Measurements from ENCODE around the gene SHOC1. TPM values are rescaled to one million over a fixed set of nuclear protein-coding genes. Genes with fewer than 3 reads are reported as not detected.

The SHOC1 gene
- total RNA-seq, 1 experiment from 2014 or later = 1.1 TPM

- Histone ChIP-seq H3K36me3 (ENCODE audit: control insufficient read depth in 1 of 2, insufficient read depth in 2 of 2, low read length in 2 of 2) (no peaks in the 10 kb centered on the region), H3K27ac (ENCODE audit: low read depth, low read length) (no peak overlapping the region), H3K9ac (ENCODE audit: low read length) (no peak overlapping the region), H3K9me3 (ENCODE audit: control insufficient read depth in 1 of 2, insufficient read depth in 1 of 2, low read depth in 1 of 2, low read length in 2 of 2) (no peaks in the 10 kb centered on the region), H2AFZ (ENCODE audit: low read depth, low read length, poor library complexity, severe bottlenecking) (no peak overlapping the region), H3K4me3 (replicated peaks in 1 of 2; ENCODE audit: low read depth in 1 of 2, low read length in 2 of 2) (no peak overlapping the region), H3K27me3 (ENCODE audit: insufficient read depth, low read length) (no peaks in the 10 kb centered on the region), H3K4me2 (ENCODE audit: low read length) (no peak overlapping the region), H3K9me2 (ENCODE audit: insufficient read depth) (no peaks in the 10 kb centered on the region), H3K79me2 (ENCODE audit: insufficient read depth, low read length) (no peaks in the 10 kb centered on the region), H4K20me1 (ENCODE audit: insufficient read depth) (no peaks in the 10 kb centered on the region), H3K4me1 (ENCODE audit: control insufficient read depth in 1 of 2, insufficient read depth in 2 of 2, low read length in 2 of 2) (peaks cover 0 to 6% of the 10 kb centered on the region in 2 experiments; a peak in 1 of 4 replicates)
- intact Hi-C loops (cut with micrococcal nuclease) = no loop called here
- TF ChIP-seq EZH2phosphoT487 (IDR thresholded peaks at IDR 0.05; ENCODE audit: borderline replicate concordance) (no peak), SRF (IDR thresholded peaks at IDR 0.05; ENCODE audit: low read depth) (no peak)
- POLR2A ChIA-PET = no interaction called here
- DNase-seq (ENCODE audit: low read depth, low spot score) = no peak
- ATAC-seq = no peak
- CTCF ChIA-PET = no interaction called here
- no TSS peak for BruUV-seq (replicated peaks)
- RAD21 ChIA-PET (ENCODE audit: low non-redundant PET in 1 of 2, low total read pairs in 2 of 2, uncharacterized antibody in 2 of 2, unreplicated experiment in 2 of 2) = no interaction called here
Measured at GRCh38 chr9:111839987-111840386, 45.2 kb upstream of the SHOC1 start.

- H3K27ac ChIP-seq (ENCODE audit: low read depth, low read length) = no peak overlapping the region
Measured at GRCh38 chr9:111839387-111839786, 44.6 kb upstream of the SHOC1 start.

More at GRCh38 chr9:111839387-111839786, 44.6 kb upstream of the SHOC1 start:
- DNase-seq (ENCODE audit: low read depth, low spot score) = no peak
- intact Hi-C loops (cut with micrococcal nuclease) = no loop called here
- Histone ChIP-seq H3K9me2 (ENCODE audit: insufficient read depth) (no peaks in the 10 kb centered on the region), H3K4me1 (ENCODE audit: control insufficient read depth in 1 of 2, insufficient read depth in 2 of 2, low read length in 2 of 2) (peaks cover 0 to 6% of the 10 kb centered on the region in 2 experiments; a peak in 1 of 4 replicates), H3K4me2 (ENCODE audit: low read length) (no peak overlapping the region), H3K36me3 (ENCODE audit: control insufficient read depth in 1 of 2, insufficient read depth in 2 of 2, low read length in 2 of 2) (no peaks in the 10 kb centered on the region), H3K9ac (ENCODE audit: low read length) (no peak overlapping the region), H3K4me3 (replicated peaks in 1 of 2; ENCODE audit: low read depth in 1 of 2, low read length in 2 of 2) (no peak overlapping the region), H4K20me1 (ENCODE audit: insufficient read depth) (no peaks in the 10 kb centered on the region), H3K9me3 (ENCODE audit: control insufficient read depth in 1 of 2, insufficient read depth in 1 of 2, low read depth in 1 of 2, low read length in 2 of 2) (no peaks in the 10 kb centered on the region), H2AFZ (ENCODE audit: low read depth, low read length, poor library complexity, severe bottlenecking) (no peak overlapping the region), H3K79me2 (ENCODE audit: insufficient read depth, low read length) (no peaks in the 10 kb centered on the region), H3K27me3 (ENCODE audit: insufficient read depth, low read length) (no peaks in the 10 kb centered on the region)
- RAD21 ChIA-PET (ENCODE audit: low non-redundant PET in 1 of 2, low total read pairs in 2 of 2, uncharacterized antibody in 2 of 2, unreplicated experiment in 2 of 2) = no interaction called here
- TF ChIP-seq MAX (IDR thresholded peaks at IDR 0.05) (no peak), EZH2phosphoT487 (IDR thresholded peaks at IDR 0.05; ENCODE audit: borderline replicate concordance) (no peak), CEBPB (IDR thresholded peaks at IDR 0.05; ENCODE audit: low read depth) (no peak), YY1 (IDR thresholded peaks at IDR 0.05; ENCODE audit: extremely low read depth, insufficient replicate concordance, low read depth, low read length) (no peak), POLR2AphosphoS5 (IDR thresholded peaks at IDR 0.05; ENCODE audit: low read depth, low read length) (no peak), REST (IDR thresholded peaks at IDR 0.05; ENCODE audit: low read depth) (no peak), EZH2 (IDR thresholded peaks at IDR 0.05) (no peak)
- POLR2A ChIA-PET = no interaction called here
- no TSS peak for BruUV-seq (replicated peaks)
- CTCF ChIA-PET = no interaction called here
- no peak for ATAC-seq
